B cell (primary cell): ENCODE data around the gene BNIPL.

Experiments used
- CTCF ChIP-seq: fragments of 200-600 bp; IDR thresholded peaks from one replicate; pipeline ENCODE4 v1.8.0; 2022; ENCODE audit warnings: antibody characterized with exemption, mild to moderate bottlenecking
- EZH2 ChIP-seq: IDR thresholded peaks from 2 replicates; pipeline ENCODE4 v1.6.1; 2012; ENCODE audit warnings: borderline replicate concordance, low read depth, mild to moderate bottlenecking, moderate library complexity, low read length; ENCODE audit not compliant: insufficient read depth, poor library complexity, severe bottlenecking

DNA sequence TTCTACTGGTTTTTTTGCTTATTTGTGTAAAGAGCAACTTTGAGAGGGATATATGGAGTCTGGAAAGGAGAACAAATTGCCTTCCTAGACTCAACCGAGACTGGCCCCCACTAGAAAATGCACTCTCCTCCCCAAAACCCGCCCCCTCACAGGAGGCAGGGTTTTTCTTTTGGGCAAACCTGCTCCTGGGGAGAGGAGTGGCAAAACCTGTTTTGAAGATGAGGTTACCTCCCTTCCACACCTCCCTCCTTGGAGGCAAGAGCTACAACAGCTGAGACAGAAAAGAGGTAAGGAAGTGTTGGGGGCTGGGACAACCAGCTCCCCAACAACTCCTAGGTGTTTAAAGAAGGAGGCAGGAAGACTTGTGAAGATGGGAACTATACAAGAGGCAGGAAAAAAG, at the start of gene BNIPL:
- TF ChIP-seq CTCF (no peak), EZH2 (no peak)
